ENCODE measurements around the gene KRTAP5-3.

DNA sequence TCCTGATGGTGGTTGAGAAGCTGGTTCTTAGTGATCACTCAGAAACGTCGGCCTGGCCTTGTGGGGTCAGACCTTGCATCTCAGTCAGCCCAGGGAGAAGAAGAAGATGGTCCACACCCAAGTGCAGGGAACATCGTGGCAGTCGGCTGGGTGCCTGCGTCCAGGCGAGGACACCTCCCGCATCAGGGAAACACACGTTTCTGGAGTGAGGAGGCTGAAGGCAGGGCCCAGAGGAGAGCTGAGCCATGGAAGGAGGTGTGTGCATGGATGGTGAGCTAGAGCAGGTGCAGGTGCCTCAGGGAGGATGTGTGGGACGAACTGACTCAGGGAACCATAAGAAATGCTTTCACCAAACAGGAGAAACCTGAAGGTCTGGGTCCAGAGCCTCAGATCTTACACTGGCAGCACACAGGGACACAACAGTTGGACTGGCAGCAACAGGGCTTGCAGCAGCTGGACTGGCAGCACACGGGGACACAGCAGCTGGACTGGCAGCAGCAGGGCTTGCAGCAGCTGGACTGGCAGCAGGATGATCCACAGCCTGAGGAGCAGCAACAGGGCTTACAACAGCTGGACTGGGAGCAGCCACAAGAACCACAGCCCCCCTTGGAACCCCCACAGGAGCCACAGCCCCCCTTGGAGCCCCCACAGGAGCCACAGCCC, 10.8 kb downstream of the KRTAP5-3 start:
- TF ChIP-seq, protein P1, sequence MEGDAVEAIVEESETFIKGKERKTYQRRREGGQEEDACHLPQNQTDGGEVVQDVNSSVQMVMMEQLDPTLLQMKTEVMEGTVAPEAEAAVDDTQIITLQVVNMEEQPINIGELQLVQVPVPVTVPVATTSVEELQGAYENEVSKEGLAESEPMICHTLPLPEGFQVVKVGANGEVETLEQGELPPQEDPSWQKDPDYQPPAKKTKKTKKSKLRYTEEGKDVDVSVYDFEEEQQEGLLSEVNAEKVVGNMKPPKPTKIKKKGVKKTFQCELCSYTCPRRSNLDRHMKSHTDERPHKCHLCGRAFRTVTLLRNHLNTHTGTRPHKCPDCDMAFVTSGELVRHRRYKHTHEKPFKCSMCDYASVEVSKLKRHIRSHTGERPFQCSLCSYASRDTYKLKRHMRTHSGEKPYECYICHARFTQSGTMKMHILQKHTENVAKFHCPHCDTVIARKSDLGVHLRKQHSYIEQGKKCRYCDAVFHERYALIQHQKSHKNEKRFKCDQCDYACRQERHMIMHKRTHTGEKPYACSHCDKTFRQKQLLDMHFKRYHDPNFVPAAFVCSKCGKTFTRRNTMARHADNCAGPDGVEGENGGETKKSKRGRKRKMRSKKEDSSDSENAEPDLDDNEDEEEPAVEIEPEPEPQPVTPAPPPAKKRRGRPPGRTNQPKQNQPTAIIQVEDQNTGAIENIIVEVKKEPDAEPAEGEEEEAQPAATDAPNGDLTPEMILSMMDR (IDR thresholded peaks at IDR 0.05) = no peak
- TF ChIP-seq POLR2A (IDR thresholded peaks at IDR 0.05) = no peak

Data from adrenal gland (tissue), 5 donors.